Activated CD4-positive, CD25-positive, alpha-beta regulatory T cell treated with anti-CD3 and anti-CD28 coated beads, Interleukin-2, amount 50 U/mL, for 24 hours (primary cell): Measurements from ENCODE around the gene MYO3B.
"Not testable (repeated sequence)": the region's sequence is repeated elsewhere in the genome, so short reads cannot be mapped to it uniquely, and the experiment has no call there.

Experiments used
- ATAC-seq, 2 donors: fragments of 150-1000 bp; cut with Tn5 transposase; one replicate each; pipeline ENCODE4 v1.10.0; 2021; ENCODE audit warnings: mild to moderate bottlenecking in 1 of 2, moderate library complexity in 1 of 2

MYO3B gene

GRCh38 chr2:170241756-170242155 lies 63.8 kb downstream of the MYO3B start:
- ATAC-seq = no peak

GRCh38 chr2:170243118-170243837 lies 65.3 kb downstream of the MYO3B start:
- no peak for ATAC-seq

- ATAC-seq = no peak
Observed at GRCh38 chr2:170243898-170244297, 66.0 kb downstream of the MYO3B start.

- ATAC-seq = no peak
Observed at GRCh38 chr2:170244555-170244954, 66.6 kb downstream of the MYO3B start.

GRCh38 chr2:170245312-170245711 lies 67.4 kb downstream of the MYO3B start:
- no peak for ATAC-seq

GRCh38 chr2:170247333-170247732 lies 69.4 kb downstream of the MYO3B start:
- ATAC-seq = no peak

- no peak for ATAC-seq
Observed at GRCh38 chr2:170247882-170248393, 70.0 kb downstream of the MYO3B start.

GRCh38 chr2:170248574-170249393 lies 70.8 kb downstream of the MYO3B start:
- no peak for ATAC-seq

- no peak for ATAC-seq
Observed at GRCh38 chr2:170249761-170250160, 71.8 kb downstream of the MYO3B start.

- ATAC-seq = no peak
Observed at GRCh38 chr2:170250584-170250983, 72.6 kb downstream of the MYO3B start.

GRCh38 chr2:170252414-170252813 lies 74.5 kb downstream of the MYO3B start:
- ATAC-seq = no peak

GRCh38 chr2:170253721-170254230 lies 75.8 kb downstream of the MYO3B start:
- ATAC-seq = no peak

GRCh38 chr2:170254293-170254732 lies 76.4 kb downstream of the MYO3B start:
- ATAC-seq = no peak

- no peak for ATAC-seq
Observed at GRCh38 chr2:170255137-170255536, 77.2 kb downstream of the MYO3B start.

- no peak for ATAC-seq
Observed at GRCh38 chr2:170255971-170256370, 78.0 kb downstream of the MYO3B start.

- ATAC-seq = no peak
Observed at GRCh38 chr2:170258382-170258781, 80.4 kb downstream of the MYO3B start.

- no peak for ATAC-seq
Observed at GRCh38 chr2:170260188-170260587, 82.2 kb downstream of the MYO3B start.

GRCh38 chr2:170261566-170261965 lies 83.6 kb downstream of the MYO3B start:
- no peak for ATAC-seq

GRCh38 chr2:170262343-170262742 lies 84.4 kb downstream of the MYO3B start:
- no peak for ATAC-seq

- ATAC-seq = no peak
Observed at GRCh38 chr2:170262806-170263205, 84.9 kb downstream of the MYO3B start.

- ATAC-seq = not testable (repeated sequence)
Observed at GRCh38 chr2:170263728-170264521, 86.0 kb downstream of the MYO3B start.

GRCh38 chr2:170264522-170264860 lies 86.5 kb downstream of the MYO3B start:
- no peak for ATAC-seq

- no peak for ATAC-seq
Observed at GRCh38 chr2:170264865-170265264, 86.9 kb downstream of the MYO3B start.
